HepG2 (cell line): ENCODE results near the gene VSIG10L. TPM values are rescaled to one million over a fixed set of nuclear protein-coding genes. Genes with fewer than 3 reads are reported as not detected.

Source experiments
- polyA plus RNA-seq, 8 experiments: library from polyadenylated mRNA; depleted of rRNA in 3 of 8; stranded (reverse) in 7 of 8; unstranded in 1 of 8; fragments of >200 nt; fragmentation: Illumina TruSeq in 4 of 8; extraction: Trizol in 4 of 8; gene quantifications; 2 replicates each; pipeline versions ENCODE4 v1.2.1 to v1.2.3, GENCODE V29; 2011 to 2016; ENCODE audit warnings: low read depth in 4 of 8, missing spikeins in 1 of 8, mixed read lengths in 1 of 8; ENCODE audit not compliant: insufficient read depth in 1 of 8
- total RNA-seq, 5 experiments: library from RNA; depleted of rRNA; stranded (reverse); fragments of >200 nt; fragmentation: Illumina TruSeq; extraction: Trizol; gene quantifications; 2 replicates each; pipeline ENCODE4 v1.2.3, GENCODE V29; 2016; ENCODE audit warnings: low read depth in 1 of 5
- TF ChIP-seq, protein P1 (sequence below): sonication (generic); formaldehyde crosslinking; IDR thresholded peaks from 2 replicates; pipeline ENCODE4 v1.4.0; 2020; ENCODE audit warnings: low read depth, missing genetic modification reagents
- TF ChIP-seq, protein P2 (sequence below): sonication (generic); formaldehyde crosslinking; IDR thresholded peaks from 2 replicates; pipeline ENCODE4 v1.4.0; 2020; ENCODE audit warnings: missing genetic modification reagents

Gene VSIG10L
- total and polyA plus RNA-seq, 2 of the 13 experiments (the other 11 are each of a cell fraction or from before 2014, with no cell fraction given): 2.7 to 8.5 TPM

DNA sequence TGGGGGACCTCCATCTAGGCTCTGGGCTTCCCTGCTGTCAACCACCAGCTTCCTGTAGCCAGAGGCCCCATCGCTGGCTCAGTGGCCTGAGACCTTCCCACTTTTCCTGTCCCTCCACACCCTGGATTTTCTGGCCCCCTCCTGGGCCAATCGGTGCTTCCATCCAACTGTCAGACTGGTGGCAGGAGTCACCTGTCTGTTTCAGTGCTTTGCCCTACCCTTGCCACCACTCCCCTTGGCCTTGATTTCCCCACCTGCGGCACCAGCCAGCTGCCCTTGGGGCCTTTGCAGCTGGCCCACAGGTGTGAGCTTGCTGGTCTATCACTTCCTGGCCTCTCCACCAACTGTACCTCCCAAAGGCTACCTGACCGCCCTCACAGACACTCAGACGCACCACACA, 12.5 kb downstream of the VSIG10L start (continued):
- TF ChIP-seq, protein P1, sequence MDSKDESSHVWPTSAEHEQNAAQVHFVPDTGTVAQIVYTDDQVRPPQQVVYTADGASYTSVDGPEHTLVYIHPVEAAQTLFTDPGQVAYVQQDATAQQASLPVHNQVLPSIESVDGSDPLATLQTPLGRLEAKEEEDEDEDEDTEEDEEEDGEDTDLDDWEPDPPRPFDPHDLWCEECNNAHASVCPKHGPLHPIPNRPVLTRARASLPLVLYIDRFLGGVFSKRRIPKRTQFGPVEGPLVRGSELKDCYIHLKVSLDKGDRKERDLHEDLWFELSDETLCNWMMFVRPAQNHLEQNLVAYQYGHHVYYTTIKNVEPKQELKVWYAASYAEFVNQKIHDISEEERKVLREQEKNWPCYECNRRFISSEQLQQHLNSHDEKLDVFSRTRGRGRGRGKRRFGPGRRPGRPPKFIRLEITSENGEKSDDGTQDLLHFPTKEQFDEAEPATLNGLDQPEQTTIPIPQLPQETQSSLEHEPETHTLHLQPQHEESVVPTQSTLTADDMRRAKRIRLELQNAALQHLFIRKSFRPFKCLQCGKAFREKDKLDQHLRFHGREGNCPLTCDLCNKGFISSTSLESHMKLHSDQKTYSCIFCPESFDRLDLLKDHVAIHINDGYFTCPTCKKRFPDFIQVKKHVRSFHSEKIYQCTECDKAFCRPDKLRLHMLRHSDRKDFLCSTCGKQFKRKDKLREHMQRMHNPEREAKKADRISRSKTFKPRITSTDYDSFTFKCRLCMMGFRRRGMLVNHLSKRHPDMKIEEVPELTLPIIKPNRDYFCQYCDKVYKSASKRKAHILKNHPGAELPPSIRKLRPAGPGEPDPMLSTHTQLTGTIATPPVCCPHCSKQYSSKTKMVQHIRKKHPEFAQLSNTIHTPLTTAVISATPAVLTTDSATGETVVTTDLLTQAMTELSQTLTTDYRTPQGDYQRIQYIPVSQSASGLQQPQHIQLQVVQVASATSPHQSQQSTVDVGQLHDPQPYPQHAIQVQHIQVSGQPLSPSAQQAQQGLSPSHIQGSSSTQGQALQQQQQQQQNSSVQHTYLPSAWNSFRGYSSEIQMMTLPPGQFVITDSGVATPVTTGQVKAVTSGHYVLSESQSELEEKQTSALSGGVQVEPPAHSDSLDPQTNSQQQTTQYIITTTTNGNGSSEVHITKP: no peak
- TF ChIP-seq, protein P2, sequence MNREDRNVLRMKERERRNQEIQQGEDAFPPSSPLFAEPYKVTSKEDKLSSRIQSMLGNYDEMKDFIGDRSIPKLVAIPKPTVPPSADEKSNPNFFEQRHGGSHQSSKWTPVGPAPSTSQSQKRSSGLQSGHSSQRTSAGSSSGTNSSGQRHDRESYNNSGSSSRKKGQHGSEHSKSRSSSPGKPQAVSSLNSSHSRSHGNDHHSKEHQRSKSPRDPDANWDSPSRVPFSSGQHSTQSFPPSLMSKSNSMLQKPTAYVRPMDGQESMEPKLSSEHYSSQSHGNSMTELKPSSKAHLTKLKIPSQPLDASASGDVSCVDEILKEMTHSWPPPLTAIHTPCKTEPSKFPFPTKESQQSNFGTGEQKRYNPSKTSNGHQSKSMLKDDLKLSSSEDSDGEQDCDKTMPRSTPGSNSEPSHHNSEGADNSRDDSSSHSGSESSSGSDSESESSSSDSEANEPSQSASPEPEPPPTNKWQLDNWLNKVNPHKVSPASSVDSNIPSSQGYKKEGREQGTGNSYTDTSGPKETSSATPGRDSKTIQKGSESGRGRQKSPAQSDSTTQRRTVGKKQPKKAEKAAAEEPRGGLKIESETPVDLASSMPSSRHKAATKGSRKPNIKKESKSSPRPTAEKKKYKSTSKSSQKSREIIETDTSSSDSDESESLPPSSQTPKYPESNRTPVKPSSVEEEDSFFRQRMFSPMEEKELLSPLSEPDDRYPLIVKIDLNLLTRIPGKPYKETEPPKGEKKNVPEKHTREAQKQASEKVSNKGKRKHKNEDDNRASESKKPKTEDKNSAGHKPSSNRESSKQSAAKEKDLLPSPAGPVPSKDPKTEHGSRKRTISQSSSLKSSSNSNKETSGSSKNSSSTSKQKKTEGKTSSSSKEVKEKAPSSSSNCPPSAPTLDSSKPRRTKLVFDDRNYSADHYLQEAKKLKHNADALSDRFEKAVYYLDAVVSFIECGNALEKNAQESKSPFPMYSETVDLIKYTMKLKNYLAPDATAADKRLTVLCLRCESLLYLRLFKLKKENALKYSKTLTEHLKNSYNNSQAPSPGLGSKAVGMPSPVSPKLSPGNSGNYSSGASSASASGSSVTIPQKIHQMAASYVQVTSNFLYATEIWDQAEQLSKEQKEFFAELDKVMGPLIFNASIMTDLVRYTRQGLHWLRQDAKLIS: no peak
